Measurements from ENCODE around the gene HHAT.

HHAT gene

DNA sequence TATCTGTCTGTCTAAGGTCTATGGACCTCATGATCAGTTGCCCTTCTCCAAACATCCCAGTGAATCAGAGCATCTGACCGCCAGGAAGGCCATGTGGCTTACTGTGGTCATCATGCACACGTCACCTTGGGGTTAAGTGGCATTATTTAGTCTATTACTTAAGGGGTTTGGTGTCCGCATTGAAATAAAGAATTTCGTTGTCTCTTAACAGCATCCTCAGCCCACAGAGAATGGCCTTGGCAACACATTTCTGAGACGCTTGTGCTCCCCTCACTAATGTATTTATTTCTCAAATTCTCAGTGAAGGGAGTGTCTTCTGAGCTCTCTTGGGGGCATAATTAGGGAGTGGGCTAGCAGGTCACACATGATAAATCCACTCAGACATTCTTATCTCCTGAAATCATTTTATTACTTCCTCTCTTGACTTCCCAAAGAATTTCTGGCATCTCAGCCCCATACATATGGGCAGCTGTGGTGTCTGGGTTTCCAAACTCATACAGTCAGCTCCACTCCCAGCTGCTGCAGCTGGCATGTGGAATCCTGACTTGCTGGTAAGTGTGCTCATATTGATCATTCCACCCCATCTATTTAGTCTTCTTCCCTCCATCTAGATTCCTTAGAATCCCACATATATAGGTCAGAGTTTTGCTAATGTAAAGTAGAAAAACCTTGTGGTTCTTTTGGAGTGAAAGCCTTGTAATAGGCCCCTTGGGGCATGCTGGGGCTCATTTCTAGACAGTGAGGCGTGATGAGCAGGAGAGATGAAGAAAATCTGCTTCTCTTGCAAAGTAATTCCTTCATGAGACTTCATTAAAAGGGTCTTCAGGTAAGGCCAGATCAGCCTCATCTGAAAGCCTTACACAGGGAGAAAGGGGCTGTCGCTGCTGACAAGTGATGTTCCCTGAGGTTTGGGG lies 110.5 kb downstream of the HHAT start:
- DNase-seq (ENCODE audit: low read depth in 3 of 3), result no peak

DNA sequence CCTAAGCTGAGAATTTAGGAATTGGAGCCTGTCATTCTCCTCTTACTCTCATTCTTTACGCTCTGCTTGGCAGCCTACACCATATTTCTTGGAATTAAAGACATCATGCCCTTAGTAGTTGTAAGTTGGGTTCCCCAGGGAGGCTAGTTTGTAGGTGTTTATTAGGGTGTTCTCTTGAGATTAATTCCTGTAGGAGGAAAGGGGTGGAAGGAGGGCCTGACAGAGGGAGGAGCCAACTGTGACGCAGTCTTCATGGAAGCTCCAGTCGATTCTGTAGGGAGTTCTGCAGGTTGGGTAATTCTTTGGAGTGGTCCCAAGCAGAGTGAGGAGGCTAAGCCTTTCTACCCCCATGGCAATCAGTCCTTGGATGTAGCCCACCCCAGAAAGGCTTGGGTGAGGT lies 111.4 kb downstream of the HHAT start:
- DNase-seq (ENCODE audit: low read depth in 3 of 3), result no peak

DNA sequence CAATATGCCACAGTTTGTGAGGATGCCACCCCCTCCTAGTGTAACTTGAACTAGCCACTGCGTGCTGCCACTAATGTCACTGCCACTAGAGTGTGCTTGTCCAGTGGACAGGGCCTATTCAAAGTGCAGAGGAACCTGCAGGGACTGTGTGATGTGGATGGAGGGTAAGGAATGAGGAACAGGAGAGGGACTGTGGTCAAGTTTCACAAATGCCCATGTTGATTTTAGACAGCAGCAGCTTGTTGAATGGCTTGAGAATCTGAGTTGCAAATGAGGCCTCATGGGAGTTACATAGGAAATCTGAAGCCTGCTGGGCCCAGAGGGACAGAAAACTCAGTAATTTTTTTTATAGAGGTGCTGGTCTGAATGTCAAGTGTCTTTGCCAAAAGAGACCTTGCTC lies 112.3 kb downstream of the HHAT start:
- no peak for DNase-seq (ENCODE audit: low read depth in 3 of 3)

DNA sequence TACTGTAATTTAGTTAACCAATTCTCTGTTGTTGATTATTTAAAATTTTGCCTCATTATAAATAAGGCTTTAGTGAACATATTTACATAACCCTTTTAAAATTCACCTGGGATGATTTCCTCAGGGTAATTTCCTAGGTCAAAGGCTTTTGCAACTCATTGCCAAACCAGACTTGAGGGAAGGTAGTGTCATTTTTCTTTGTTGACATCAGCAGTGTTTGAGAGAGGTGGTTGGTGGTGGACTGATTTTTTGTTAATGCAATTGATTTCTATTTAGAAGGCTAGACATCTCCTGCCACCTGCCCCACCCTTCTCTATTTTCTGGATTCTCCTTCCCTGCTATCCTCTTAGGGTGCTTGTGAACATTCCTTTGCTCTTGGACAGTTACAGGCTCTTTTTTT lies 116.8 kb downstream of the HHAT start:
- DNase-seq (ENCODE audit: low read depth in 3 of 3), result no peak

DNA sequence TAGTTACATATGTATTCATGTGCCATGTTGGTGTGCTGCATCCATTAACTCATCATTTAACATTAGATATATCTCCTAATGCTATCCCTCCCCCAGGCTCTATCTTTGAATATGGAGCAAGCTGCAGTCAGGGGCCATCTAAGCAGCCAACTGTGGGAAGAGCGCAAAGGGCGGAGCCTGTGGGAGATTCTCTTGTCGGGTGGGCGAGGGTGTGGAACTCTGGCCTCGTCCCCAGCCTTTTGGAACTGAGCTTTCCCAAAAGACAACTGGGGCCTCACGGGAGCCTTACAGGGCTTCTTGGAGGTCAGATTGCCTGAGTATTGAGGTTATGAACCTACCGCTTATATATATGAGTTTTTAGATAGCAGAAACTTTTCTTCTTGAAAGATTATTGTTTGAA lies 117.2 kb downstream of the HHAT start:
- no peak for DNase-seq (ENCODE audit: low read depth in 3 of 3)

DNA sequence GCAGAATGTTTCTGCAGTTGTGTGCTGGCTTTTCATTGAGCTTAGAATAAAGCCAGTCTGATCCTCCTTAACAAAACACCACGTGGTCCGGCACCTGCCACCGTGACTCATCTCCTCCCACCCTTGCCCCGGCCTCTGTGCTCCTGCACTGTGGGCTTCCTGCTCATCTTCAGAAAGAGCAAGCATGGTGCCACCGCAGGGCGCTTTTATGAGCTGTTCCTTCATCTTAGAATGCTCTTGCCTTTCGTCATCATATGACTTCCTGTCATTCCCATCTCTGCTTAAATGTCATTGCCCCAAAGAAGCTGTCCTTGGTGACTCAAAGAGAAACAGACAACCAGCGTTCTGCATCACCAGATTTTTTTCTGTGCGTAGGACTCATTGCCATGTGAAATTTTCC lies 117.8 kb downstream of the HHAT start:
- DNase-seq (ENCODE audit: low read depth in 3 of 3), result peak; percentile 39 to 76 (median 70)

DNA sequence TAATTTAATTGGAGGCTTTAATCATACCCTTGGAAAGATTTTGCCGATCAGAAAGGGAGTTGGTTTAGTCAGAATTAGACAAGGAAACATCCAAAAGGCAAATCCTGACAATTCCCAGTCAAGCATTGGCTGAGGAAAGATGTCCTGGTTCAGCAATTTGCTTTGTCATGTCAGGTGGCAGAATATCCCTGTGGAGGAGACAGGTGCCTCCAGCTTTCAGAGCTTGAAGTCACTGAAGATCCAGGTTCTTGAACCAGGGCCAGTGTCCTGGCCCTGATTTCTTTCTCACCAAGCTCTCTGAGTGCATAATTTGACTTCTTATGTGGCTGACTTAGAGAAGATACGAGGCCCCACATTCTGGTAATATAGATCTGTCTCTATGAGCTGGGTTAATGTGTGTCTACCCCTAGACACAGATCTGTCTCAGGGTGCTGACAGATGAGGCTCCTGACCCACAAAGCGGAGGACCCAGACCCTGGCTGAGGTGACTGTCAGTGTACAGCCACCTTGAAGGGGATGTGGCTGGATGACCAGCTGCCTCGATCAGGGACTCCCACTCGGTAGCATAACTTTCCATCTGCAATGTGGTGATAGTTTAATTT lies 118.9 kb downstream of the HHAT start:
- DNase-seq (ENCODE audit: low read depth in 3 of 3), result no peak

DNA sequence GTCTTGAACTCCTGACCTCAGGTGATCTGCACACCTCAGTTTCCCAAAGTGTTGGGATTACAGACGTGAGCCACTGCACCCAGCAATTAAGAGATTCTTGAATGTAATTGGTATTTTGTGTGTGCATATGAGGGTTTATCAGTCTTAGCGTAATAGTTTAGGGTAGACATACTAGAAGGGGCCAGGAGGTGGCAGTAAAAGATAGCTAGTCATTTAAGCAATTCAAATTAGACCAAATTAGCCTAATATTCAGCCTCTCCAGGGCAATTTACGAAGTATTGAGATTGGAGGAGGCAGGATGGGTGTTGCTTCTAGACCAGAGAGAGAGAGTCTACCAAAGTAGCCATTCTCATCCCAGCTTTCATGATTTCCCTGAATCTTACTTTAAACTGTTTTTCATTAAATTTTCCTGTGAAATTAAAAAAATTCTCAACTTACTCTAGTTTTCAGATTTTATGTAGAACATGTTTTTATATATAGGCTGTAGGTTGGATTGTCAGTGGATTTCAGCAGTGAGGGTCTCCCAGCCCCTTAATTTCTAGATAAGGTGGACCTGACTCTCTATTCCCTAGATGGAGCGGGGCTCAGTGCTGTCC lies 119.7 kb downstream of the HHAT start:
- DNase-seq (ENCODE audit: low read depth in 3 of 3), result no peak

DNA sequence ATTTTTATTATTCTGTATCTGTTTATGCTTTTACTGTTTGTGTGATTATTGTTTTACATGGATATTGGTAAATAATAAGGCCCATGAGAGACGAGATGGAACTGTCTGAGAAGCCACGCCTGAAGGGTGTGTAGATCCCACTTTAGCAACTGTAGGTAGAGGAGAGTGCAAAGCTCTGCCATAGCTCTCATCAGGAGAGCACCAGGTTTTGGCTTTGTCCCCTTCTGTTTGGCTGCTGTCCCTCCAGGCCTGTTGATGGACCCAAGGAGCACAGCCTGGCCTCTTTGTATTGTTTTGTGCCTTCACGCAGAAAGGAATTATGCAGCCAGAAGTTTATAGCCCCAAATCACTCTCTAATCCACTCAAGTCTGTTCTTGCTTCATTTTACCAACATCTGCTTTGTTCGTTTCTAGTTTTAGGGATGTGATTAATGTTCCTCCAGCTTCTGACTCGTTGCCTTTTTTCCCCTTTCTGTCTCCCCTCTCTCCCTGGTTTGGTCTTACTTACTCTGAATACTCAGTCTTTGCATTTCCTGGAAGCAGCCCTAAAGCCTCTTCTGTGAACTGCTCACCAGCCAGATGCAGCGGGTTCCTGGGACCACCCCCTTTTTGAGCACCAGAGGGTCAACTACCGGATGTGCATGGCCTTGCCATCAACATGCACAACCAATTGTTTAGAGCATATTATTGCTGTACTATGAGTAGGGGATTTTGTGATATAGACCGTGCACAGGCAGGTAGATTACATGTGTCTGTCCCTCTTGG lies 127.3 kb downstream of the HHAT start:
- no peak for DNase-seq (ENCODE audit: low read depth in 3 of 3)

DNA sequence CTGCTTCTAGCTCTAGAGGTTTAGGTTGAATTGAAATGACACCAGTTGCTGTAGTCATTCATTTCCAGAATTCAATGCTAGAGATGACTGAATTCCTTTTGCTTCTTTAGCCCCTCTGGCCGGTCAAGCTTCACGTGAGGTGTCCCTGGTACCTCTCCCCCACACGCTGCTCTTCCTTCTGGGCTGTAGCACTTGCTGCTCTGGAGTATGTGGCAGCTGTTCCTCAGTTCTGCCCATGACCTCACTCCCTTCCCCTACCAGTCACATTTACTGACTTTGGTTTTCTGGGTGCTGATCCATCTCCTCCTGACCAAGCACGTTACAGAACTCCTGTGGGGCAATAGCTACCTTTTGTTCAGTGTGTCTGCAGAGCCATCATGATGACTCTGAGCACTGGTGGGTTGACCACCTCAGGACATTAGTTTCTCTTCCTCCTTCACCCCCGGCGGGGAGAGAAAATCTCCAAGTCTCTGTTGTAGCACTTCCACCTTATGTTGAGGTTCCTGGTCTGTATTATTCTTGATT lies 128.1 kb downstream of the HHAT start:
- DNase-seq (ENCODE audit: low read depth in 3 of 3), result no peak

DNA sequence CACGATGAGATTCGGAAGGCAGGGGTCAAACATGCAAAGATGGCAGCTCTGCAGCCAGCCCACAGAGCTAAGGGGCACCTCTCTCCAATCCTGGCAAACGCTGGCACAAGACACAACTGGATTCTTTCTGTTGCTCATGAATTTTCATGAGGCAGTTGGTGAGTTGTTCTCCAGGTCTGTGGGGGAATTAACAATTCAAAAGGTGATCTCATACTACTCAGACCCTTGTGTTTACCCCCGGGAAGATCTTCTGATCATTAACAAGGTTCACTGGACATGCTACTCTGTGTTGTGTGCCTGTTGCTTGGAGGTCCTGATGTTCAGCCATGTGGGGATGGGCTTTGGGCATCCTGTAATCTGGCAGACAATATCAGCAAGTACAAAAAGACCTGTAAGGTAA lies 128.9 kb downstream of the HHAT start:
- no peak for DNase-seq (ENCODE audit: low read depth in 3 of 3)

DNA sequence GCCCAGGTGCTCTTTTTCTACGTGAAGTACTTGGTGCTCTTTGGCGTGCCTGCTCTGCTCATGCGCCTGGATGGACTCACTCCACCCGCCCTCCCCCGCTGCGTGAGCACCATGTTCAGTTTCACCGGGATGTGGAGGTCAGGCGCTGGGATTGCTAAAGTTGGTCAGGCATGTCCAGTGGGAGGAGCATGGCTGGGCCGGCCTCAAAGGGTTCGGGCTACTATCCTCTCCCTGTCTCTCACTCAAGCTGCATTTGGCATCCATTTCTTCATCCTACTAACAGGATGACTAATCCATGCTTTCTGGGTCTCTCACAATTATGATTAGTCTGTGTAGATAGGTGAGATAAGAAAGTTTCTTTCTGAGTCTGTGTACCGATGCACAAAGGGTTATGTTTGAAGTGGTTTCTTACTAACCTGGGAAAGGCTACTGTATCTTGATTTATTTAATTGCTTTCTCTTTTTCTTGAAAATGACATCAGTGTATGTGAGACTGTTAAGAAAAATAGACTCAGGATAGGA lies 135.9 kb downstream of the HHAT start:
- DNase-seq (ENCODE audit: low read depth in 3 of 3), result no peak

DNA sequence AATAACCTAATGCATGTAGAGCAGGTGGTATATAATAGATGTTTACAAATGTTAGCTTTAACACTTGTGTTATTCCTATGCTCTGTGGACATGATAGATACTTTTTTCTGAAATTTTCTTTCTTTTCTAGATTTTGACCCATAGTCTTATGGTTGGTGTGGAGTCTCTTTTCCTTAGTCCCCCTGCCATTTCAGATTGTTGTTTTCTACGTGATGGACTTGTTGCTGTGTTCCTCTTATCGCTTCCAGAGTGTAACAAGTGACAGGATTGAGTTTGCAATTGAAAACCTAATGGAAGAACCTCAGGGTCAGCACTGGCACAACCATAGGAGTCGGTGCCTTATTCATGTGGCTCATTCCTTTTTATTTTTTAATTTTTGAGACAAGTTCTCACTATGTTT lies 136.4 kb downstream of the HHAT start:
- no peak for DNase-seq (ENCODE audit: low read depth in 3 of 3)

DNA sequence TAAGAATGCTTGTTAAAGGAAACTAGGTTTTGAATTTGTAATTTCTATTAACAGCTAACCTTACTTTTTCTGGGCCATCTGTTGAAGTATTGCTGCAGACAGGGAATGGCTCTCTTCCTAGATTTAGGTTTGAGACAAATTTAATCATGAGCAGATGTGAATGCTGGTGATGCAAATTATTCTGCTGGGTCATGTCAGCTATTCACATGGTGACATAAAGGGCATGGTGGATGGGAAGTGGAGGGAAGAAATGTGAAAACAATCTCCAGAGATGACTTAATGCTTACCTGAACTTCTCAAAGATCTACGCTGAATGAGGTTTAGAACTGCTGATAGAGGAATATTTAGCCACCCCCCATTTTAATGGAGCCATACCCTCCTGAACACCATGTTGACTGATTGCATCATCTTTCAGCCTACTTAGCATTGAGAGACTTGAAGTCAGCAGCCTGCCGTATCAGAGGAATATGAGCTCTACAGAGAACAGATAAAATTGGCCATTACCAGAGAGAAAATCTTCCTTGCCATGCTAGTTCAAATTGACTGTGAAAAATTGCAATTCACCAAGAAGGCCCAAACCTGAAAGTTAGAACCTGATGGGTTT lies 138.8 kb downstream of the HHAT start:
- DNase-seq (ENCODE audit: low read depth in 3 of 3), result no peak

DNA sequence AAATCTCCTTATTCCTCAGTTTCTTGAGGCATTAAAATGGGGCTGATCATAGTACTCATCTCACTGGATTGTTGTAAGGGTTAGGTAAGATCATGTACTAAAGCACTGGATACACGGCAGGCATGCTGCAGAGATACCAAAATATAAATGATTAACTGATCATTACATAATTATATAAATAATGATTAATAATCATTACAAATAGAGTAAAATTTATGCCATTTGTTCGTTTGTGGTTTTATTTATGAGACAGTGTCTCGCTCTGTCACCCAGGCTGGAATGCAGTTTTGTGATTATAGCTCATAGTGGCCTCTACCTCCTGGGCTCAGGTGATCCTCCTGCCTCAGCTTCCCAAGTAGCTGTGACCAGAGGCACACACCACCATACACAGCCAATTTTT lies 140.7 kb downstream of the HHAT start:
- no peak for DNase-seq (ENCODE audit: low read depth in 3 of 3)

DNA sequence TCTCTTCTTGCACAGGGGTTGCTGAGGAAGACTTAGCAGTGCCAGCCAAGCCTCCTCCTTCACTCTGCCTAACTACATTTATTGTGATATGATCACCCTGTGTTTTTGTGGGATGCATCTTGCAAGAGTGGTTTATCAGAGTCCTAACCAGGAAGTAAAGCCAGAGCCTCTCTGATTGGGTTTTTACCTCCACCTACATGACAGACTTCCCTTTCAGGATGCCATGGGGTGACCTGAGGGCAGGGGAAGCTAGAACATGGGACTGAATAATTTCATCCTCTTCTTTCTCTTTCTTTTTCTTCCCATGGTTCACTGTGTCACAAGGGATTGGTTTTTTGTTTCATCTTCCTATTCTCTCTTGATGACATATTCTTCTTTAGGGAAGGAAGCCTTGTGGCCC lies 146.6 kb downstream of the HHAT start:
- DNase-seq (ENCODE audit: low read depth in 3 of 3), result no peak

DNA sequence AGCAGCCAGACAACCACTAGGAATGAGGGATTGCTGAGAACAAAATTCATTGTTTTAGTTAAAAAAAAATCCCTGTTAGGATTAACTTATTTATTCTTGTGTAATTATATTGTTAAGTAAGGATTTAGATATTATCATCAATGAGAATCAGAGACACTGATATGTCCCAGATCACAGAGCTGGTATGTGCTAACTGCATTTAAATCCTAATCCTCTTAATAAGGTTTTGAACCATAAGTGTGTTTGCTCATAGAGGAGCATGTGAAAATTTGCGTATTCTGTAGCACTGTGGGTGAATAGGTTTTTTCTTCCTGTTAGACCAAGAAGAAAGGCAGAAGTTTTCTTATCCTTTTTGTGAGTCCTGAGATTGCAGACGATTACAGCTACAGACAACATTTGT lies 147.1 kb downstream of the HHAT start:
- DNase-seq (ENCODE audit: low read depth in 3 of 3), result no peak

DNA sequence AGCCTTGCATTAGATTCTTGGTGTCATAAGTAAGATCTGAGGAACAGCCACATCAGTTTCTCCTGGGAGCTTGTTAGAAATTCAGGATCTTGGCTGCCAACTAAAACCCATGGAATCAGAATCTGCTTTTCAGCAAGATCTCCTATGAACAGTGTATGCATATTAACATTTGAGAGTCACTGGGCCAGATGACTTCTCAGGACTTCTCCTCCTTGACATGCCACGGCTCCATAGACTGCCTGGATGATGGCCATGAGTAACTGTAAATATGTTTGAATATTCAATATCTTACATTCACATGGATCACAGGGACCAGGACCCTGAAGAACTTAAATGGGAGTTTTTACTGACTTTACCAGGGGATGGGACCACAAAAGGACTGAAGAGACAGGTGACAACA lies 148.0 kb downstream of the HHAT start:
- DNase-seq (ENCODE audit: low read depth in 3 of 3), result no peak

DNA sequence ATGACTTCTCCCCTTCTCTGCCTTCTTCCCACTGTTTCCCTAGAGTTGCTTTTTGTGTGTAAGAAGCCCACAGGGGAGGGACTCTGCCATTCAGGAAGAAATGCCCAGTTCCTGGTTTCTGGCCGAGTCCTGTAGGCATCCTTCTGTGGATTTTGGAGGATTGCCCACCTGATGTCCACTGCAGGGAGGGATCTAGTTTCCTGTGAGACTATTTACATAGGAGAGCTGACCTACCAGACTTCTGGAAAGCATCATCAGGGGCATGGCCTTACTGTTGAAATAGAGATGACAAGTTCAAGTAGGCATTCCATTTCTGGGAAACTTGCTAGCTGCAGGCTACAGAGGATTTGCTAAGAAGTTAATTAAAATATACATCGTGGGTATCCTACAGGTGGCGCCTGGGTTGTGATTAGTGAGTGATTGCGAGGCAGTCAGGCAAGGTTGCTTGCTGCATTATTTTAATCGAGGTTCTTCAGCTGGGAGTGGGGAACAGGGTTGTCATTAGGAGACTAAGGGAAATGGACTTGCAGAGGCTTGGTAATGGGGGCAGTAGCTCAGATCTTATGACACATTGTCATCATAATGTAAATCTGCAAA lies 148.7 kb downstream of the HHAT start:
- no peak for DNase-seq (ENCODE audit: low read depth in 3 of 3)

DNA sequence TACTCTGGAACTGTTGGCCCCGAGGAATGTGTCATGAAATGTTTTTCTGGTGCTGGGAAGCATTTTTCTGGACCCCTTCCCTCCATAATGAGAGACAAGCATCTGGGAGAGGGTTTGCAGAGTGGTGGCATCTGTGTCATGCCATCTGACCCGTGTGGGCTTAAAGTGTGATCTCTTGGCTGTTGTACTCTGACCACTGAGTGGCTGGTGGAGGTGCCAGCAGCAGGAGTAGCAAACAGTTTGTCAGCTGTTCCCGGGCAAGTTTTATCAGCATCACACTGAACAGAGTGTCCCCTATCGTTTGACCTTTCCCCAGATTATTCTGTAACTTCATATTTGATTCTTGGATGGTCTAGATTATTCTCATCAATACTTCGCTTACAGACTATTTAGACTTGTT lies 150.1 kb downstream of the HHAT start:
- DNase-seq (ENCODE audit: low read depth in 3 of 3), result no peak

DNA sequence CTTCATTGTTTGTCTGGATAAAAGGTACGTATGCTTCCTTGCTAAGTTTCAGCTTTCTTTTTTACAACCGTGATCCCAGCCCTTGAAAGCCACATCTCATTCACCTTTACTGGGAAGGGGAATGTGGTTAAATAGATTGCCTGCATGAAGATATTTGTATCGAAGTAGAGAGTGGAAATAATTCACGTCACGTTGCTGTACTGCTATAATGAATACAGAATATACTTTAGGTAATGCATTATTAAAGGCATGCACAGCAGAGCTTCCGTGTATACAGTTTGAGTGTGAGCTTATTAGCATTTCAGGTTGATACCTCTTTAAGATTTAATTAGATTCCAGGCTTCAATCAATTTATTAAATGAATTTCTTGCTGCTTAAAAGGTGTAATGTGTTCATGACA lies 153.8 kb downstream of the HHAT start:
- no peak for DNase-seq (ENCODE audit: low read depth in 3 of 3)
